SK-N-SH treated with all-trans-retinoic acid at 6 μM for 48 hours (cell line): ENCODE data around the gene KIAA0319L.

Source experiments
- BACH2 ChIP-seq: fragments of 250-450 bp; sonication (Bioruptor Pico); IDR thresholded peaks from 2 replicates; pipeline ENCODE4 v1.9.0; 2021; ENCODE audit warnings: mild to moderate bottlenecking, borderline replicate concordance
- CSDC2 ChIP-seq: fragments of 250-450 bp; sonication (Bioruptor Pico); IDR thresholded peaks from 2 replicates; pipeline ENCODE4 v1.5.0; 2020; ENCODE audit warnings: mild to moderate bottlenecking, moderate library complexity
- CSRNP3 ChIP-seq: fragments of 250-450 bp; sonication (Bioruptor Pico); IDR thresholded peaks from 2 replicates; pipeline ENCODE4 v1.5.1; 2021; ENCODE audit warnings: mild to moderate bottlenecking, moderate library complexity
- GLIS3 ChIP-seq: fragments of 250-450 bp; sonication (Bioruptor Pico); IDR thresholded peaks from 2 replicates; pipeline ENCODE4 v1.5.0; 2020; ENCODE audit warnings: mild to moderate bottlenecking, moderate library complexity
- ISL1 ChIP-seq: fragments of 250-450 bp; sonication (Bioruptor Pico); IDR thresholded peaks from 2 replicates; pipeline ENCODE4 v2.1.2; 2022; ENCODE audit warnings: mild to moderate bottlenecking, moderate library complexity
- OSR1 ChIP-seq: fragments of 250-450 bp; sonication (Bioruptor Pico); IDR thresholded peaks from 2 replicates; pipeline ENCODE4 v1.8.0; 2022; ENCODE audit warnings: moderate library complexity, mild to moderate bottlenecking, inconsistent platforms
- ZFP30 ChIP-seq: fragments of 450-650 bp; formaldehyde crosslinking; IDR thresholded peaks from 2 replicates; pipeline ENCODE4 v1.5.0; 2022; ENCODE audit warnings: mild to moderate bottlenecking, moderate library complexity
- ZNF8 ChIP-seq: fragments of 450-650 bp; formaldehyde crosslinking; IDR thresholded peaks from 2 replicates; pipeline ENCODE4 v1.5.0; 2020; ENCODE audit warnings: mild to moderate bottlenecking, moderate library complexity
- TF ChIP-seq, protein P1 (sequence below): fragments of 250-450 bp; sonication (Bioruptor Pico); IDR thresholded peaks from 2 replicates; pipeline ENCODE4 v1.8.0; 2021; ENCODE audit warnings: low read depth, mild to moderate bottlenecking, moderate library complexity, borderline replicate concordance
- TF ChIP-seq, protein P2 (sequence below): fragments of 250-450 bp; sonication (Bioruptor Pico); IDR thresholded peaks from 2 replicates; pipeline ENCODE4 v1.8.0; 2020; ENCODE audit warnings: mild to moderate bottlenecking, moderate library complexity, borderline replicate concordance

GRCh38 chr1:35488336-35488735, 68.9 kb downstream of the KIAA0319L start:
- TF ChIP-seq CSRNP3 (CRISPR knock-in tag): no peak
- TF ChIP-seq, protein P1, sequence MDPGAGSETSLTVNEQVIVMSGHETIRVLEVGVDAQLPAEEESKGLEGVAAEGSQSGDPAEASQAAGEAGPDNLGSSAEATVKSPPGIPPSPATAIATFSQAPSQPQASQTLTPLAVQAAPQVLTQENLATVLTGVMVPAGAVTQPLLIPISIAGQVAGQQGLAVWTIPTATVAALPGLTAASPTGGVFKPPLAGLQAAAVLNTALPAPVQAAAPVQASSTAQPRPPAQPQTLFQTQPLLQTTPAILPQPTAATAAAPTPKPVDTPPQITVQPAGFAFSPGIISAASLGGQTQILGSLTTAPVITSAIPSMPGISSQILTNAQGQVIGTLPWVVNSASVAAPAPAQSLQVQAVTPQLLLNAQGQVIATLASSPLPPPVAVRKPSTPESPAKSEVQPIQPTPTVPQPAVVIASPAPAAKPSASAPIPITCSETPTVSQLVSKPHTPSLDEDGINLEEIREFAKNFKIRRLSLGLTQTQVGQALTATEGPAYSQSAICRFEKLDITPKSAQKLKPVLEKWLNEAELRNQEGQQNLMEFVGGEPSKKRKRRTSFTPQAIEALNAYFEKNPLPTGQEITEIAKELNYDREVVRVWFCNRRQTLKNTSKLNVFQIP (CRISPR knock-in tag): no peak
- no peak for TF ChIP-seq BACH2 (CRISPR knock-in tag)
- TF ChIP-seq OSR1 (CRISPR knock-in tag): no peak
- TF ChIP-seq ZNF8 (CRISPR knock-in tag): no peak
- TF ChIP-seq ZFP30 (CRISPR knock-in tag): no peak
- no peak for TF ChIP-seq CSDC2 (CRISPR knock-in tag)
- no peak for TF ChIP-seq GLIS3 (CRISPR knock-in tag)
- TF ChIP-seq, protein P2, sequence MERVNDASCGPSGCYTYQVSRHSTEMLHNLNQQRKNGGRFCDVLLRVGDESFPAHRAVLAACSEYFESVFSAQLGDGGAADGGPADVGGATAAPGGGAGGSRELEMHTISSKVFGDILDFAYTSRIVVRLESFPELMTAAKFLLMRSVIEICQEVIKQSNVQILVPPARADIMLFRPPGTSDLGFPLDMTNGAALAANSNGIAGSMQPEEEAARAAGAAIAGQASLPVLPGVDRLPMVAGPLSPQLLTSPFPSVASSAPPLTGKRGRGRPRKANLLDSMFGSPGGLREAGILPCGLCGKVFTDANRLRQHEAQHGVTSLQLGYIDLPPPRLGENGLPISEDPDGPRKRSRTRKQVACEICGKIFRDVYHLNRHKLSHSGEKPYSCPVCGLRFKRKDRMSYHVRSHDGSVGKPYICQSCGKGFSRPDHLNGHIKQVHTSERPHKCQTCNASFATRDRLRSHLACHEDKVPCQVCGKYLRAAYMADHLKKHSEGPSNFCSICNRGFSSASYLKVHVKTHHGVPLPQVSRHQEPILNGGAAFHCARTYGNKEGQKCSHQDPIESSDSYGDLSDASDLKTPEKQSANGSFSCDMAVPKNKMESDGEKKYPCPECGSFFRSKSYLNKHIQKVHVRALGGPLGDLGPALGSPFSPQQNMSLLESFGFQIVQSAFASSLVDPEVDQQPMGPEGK (CRISPR knock-in tag): no peak
- TF ChIP-seq ISL1: no peak
